Kidney epithelial cell (primary cell): Measurements from ENCODE around the gene STOML2. TPM values are rescaled to one million over a fixed set of nuclear protein-coding genes. Genes with fewer than 3 reads are reported as not detected.

ENCODE experiments used
- DNase-seq: peaks from one replicate; pipeline ENCODE4 v3.0.0-alpha.2; 2010; ENCODE audit warnings: low read depth
- H3K27me3 ChIP-seq: 2 replicates; pipeline ENCODE4 v1.6.0; 2011; ENCODE audit warnings: low read length; ENCODE audit not compliant: control insufficient read depth, insufficient read depth
- H3K36me3 ChIP-seq: 2 replicates; pipeline ENCODE4 v1.5.1; 2011; ENCODE audit warnings: low read length; ENCODE audit not compliant: control insufficient read depth, insufficient read depth
- H3K4me3 ChIP-seq: 2 replicates; pipeline ENCODE4 v1.5.1; 2011; ENCODE audit warnings: low read depth, mild to moderate bottlenecking, control low read depth, low read length
- CTCF ChIP-seq: IDR thresholded peaks from 2 replicates; pipeline ENCODE4 v1.5.1; 2011; ENCODE audit warnings: mild to moderate bottlenecking, moderate library complexity, low read length, control low read depth, inconsistent platforms; ENCODE audit not compliant: insufficient read depth, poor library complexity, severe bottlenecking
- total RNA-seq: library from RNA; depleted of rRNA; stranded (reverse); fragments of >200 nt; gene quantifications from 2 replicates; pipeline ENCODE4 v1.2.3, GENCODE V29; 2015

Gene STOML2
- total RNA-seq, 1 donor from 2014 or later, result 264 TPM

DNA sequence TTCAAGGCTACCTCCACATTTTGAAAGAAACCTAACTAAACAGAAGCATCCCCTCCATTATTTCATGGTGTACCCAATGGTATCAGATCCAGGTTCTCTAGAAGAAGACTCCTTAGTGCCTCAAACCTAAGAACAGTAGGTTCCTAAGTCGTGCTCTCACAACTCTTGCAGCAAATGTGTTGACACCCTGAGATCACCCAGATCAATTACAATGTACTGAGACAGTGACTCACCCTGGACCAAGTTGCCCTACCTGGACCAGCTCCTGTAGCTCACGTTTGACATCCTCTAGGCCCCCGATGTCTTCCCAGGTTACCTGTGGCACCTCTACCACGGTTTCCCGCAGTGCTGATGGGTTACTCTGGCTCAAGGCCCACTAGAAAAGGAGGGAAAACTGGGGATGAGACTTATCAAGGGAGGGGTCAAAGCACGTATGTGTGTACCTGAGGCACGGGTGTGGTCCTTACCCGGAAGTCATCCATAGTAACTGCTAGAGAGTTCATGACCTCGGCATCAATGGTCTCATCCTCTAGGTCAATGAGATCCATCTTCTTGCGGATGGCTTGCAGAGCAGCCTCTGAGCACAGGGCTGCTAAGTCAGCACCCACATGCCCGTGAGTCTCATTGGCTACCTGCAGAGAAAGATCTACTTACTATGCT is 42.3 kb downstream of the STOML2 start:
- H3K27me3 ChIP-seq, result no peaks in the 10 kb centered on the region
- no peak for TF ChIP-seq CTCF
- DNase-seq, result no peak
- no peak overlapping the region for H3K4me3 ChIP-seq
- H3K36me3 ChIP-seq, result peaks cover 10% of the 10 kb centered on the region

- Histone ChIP-seq H3K27me3 (no peaks in the 10 kb centered on the region), H3K4me3 (no peak overlapping the region), H3K36me3 (peaks cover 9% of the 10 kb centered on the region)
- DNase-seq, result no peak
- TF ChIP-seq CTCF, result no peak
Measured at GRCh38 chr9:35059438-35059837, 43.5 kb downstream of the STOML2 start.

DNA sequence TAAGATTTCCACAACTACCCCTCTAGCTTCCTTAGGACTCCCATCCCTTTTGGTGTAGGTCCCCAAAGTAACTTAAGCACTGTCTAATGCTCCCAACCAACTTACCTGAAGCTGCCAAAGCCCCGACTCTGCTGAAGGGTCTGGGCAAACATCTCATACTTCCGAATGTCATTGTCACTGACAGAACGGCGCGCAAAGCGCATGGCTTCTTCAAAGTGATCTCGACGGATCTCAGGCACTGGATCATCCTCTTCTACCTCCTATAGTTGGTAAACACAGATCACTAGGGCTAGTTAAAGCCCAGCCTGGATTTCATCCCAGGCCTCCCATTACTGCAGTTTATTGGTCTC is 45.7 kb downstream of the STOML2 start:
- Histone ChIP-seq H3K4me3 (no peak overlapping the region), H3K36me3 (peaks cover 6% of the 10 kb centered on the region), H3K27me3 (no peaks in the 10 kb centered on the region)
- no peak for TF ChIP-seq CTCF
- DNase-seq, result no peak

GRCh38 chr9:35056571-35057270 is 46.2 kb downstream of the STOML2 start:
- Histone ChIP-seq H3K36me3 (peaks cover 4% of the 10 kb centered on the region), H3K27me3 (no peaks in the 10 kb centered on the region), H3K4me3 (no peak overlapping the region)
- no peak for TF ChIP-seq CTCF
- no peak for DNase-seq

- TF ChIP-seq CTCF, result no peak
- Histone ChIP-seq H3K36me3 (peaks cover 3% of the 10 kb centered on the region), H3K4me3 (no peak overlapping the region), H3K27me3 (no peaks in the 10 kb centered on the region)
- DNase-seq, result no peak
Measured at GRCh38 chr9:35054871-35055644, 47.9 kb downstream of the STOML2 start.
